ENCODE data around the gene ANKRD11.

ANKRD11 gene

DNA sequence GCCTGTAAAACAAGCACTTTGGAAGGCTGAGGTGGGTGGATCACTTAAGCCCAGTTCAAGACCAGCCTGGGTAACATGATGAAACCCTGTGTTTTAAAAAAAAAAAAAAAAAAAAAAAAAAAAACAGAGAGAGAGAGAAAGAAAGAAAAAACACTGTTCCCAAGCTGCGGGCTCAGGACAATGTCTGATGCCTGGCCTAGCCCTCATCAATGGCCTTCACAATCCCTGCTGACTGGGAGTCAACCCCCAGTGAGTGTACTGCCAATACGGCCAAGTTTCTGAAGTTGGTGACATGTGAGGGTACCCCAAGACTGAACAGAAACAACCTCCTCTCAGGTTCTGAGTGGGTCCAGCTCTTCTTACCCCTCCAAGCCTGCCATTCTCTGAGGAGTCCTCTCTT is 156.3 kb downstream of the ANKRD11 start:
- TF ChIP-seq SIN3A (IDR thresholded peaks at IDR 0.05; ENCODE audit: borderline replicate concordance, insufficient read depth, low read length) (no peak), TAF1 (IDR thresholded peaks at IDR 0.05; ENCODE audit: borderline replicate concordance, insufficient read depth, low read length) (no peak), POLR2AphosphoS5 (IDR thresholded peaks at IDR 0.05; ENCODE audit: low read depth, low read length) (no peak), FOXP2 (optimal IDR thresholded peaks at IDR 0.05; ENCODE audit: borderline replicate concordance, extremely low read depth, extremely low read length, insufficient read depth) (no peak)
- TF ChIP-seq, protein P1, sequence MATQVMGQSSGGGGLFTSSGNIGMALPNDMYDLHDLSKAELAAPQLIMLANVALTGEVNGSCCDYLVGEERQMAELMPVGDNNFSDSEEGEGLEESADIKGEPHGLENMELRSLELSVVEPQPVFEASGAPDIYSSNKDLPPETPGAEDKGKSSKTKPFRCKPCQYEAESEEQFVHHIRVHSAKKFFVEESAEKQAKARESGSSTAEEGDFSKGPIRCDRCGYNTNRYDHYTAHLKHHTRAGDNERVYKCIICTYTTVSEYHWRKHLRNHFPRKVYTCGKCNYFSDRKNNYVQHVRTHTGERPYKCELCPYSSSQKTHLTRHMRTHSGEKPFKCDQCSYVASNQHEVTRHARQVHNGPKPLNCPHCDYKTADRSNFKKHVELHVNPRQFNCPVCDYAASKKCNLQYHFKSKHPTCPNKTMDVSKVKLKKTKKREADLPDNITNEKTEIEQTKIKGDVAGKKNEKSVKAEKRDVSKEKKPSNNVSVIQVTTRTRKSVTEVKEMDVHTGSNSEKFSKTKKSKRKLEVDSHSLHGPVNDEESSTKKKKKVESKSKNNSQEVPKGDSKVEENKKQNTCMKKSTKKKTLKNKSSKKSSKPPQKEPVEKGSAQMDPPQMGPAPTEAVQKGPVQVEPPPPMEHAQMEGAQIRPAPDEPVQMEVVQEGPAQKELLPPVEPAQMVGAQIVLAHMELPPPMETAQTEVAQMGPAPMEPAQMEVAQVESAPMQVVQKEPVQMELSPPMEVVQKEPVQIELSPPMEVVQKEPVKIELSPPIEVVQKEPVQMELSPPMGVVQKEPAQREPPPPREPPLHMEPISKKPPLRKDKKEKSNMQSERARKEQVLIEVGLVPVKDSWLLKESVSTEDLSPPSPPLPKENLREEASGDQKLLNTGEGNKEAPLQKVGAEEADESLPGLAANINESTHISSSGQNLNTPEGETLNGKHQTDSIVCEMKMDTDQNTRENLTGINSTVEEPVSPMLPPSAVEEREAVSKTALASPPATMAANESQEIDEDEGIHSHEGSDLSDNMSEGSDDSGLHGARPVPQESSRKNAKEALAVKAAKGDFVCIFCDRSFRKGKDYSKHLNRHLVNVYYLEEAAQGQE (IDR thresholded peaks at IDR 0.05; ENCODE audit: insufficient read depth in 1 of 2, low read depth in 2 of 2, low read length in 2 of 2) = no peak

DNA sequence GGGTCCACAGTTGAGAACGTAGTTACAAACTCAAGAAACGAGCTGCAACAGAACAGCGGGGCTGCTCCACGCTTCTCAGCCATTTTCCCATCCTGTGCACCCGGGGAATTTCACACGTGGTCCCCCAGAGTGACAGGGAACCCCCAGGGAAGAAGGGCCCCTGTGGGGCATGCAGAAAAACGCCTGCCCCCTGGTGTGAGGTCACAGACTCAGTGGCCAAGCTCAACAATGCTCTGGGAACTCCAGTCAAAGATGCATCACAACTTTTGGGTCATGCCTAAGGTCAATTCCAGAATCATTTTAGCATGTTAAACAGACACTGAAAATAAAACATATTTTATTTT is 157.5 kb downstream of the ANKRD11 start:
- TF ChIP-seq SIN3A (IDR thresholded peaks at IDR 0.05; ENCODE audit: borderline replicate concordance, insufficient read depth, low read length) (no peak), POLR2AphosphoS5 (IDR thresholded peaks at IDR 0.05; ENCODE audit: low read depth, low read length) (no peak), TAF1 (IDR thresholded peaks at IDR 0.05; ENCODE audit: borderline replicate concordance, insufficient read depth, low read length) (no peak), FOXP2 (optimal IDR thresholded peaks at IDR 0.05; ENCODE audit: borderline replicate concordance, extremely low read depth, extremely low read length, insufficient read depth) (no peak)
- TF ChIP-seq, protein P1 (IDR thresholded peaks at IDR 0.05; ENCODE audit: insufficient read depth in 1 of 2, low read depth in 2 of 2, low read length in 2 of 2) = no peak

DNA sequence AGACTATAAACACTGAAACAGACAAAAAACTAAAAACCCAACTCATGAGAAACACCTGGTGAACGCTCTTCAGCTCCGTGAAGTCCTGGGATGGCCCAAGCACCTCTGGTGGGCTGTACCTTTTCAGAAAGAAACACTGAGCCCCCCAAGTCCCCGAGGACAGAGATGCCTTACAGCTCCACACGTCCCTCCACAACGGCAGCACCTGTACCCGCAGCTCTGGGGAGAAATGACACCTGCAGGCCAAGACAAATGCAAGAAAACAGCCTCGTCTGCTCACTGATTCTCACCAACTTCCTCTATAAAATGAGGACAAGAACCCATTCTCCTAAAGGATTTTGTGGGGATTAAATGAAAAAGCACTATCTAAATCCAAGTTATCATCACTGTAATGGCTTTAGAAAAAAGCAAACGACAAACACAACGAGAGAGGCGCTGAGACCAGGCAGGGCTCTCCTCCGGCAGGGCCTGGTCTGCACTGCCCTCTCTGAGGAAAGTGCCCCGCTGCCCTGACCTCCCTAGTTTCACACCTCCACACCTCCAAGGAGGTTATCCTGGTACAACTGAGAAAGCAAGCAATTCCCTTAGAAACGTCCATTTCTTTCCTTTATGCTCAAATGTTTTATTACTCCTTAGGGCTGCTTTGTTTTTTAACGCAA is 158.0 kb downstream of the ANKRD11 start:
- no peak for TF ChIP-seq FOXP2 (optimal IDR thresholded peaks at IDR 0.05; ENCODE audit: borderline replicate concordance, extremely low read depth, extremely low read length, insufficient read depth)
- TF ChIP-seq, protein P1 (IDR thresholded peaks at IDR 0.05; ENCODE audit: insufficient read depth in 1 of 2, low read depth in 2 of 2, low read length in 2 of 2) = no peak
- TF ChIP-seq TAF1 (IDR thresholded peaks at IDR 0.05; ENCODE audit: borderline replicate concordance, insufficient read depth, low read length) = no peak
- no peak for TF ChIP-seq SIN3A (IDR thresholded peaks at IDR 0.05; ENCODE audit: borderline replicate concordance, insufficient read depth, low read length)
- TF ChIP-seq POLR2AphosphoS5 (IDR thresholded peaks at IDR 0.05; ENCODE audit: low read depth, low read length) = no peak

DNA sequence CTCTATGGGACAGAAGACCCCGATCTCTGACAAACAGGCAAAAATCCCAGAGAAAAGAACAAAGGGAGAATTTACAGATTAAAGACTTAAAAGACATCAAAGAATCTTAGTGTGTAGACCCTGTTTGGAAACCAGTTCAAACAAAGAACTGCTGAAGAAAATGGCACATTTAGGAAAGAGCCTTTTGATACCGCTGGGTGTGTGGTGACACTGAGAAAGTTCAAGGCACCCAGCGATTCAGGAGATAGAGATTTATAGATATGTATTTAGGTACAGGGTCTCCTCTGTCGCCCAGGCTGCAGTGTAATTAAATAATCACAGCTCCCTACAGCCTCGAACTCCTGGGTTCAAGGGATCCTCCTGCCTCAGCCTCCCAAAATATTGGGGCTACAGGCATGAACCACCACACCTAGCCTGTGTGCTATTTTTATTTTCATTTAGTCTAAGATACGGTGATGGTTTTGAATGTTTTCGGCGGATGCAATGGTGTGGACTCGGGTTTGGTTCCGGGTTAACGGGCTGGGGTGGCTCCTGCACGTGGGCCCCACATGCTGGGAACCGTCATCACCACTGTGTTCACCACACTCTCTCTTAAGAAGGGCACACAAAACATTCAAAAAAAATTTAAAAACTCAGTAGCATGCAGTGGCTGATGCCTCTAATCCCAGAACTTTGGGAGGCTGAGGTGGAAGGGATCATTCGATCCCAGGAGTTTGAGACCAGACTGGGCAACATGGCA is 158.8 kb downstream of the ANKRD11 start:
- TF ChIP-seq SIN3A (IDR thresholded peaks at IDR 0.05; ENCODE audit: borderline replicate concordance, insufficient read depth, low read length) = no peak
- TF ChIP-seq TAF1 (IDR thresholded peaks at IDR 0.05; ENCODE audit: borderline replicate concordance, insufficient read depth, low read length) = no peak
- TF ChIP-seq, protein P1 (IDR thresholded peaks at IDR 0.05; ENCODE audit: insufficient read depth in 1 of 2, low read depth in 2 of 2, low read length in 2 of 2) = no peak
- TF ChIP-seq POLR2AphosphoS5 (IDR thresholded peaks at IDR 0.05; ENCODE audit: low read depth, low read length) = no peak
- TF ChIP-seq FOXP2 (optimal IDR thresholded peaks at IDR 0.05; ENCODE audit: borderline replicate concordance, extremely low read depth, extremely low read length, insufficient read depth) = no peak
